Neural cell (in vitro differentiated cells): ENCODE measurements around the gene LFNG. TPM values are rescaled to one million over a fixed set of nuclear protein-coding genes. Genes with fewer than 3 reads are reported as not detected.

Source experiments
- H2AFZ ChIP-seq: fragments of 200-600, 300-800 bp; sonication (generic), shearing (Covaris generic); 2 replicates; pipeline ENCODE4 v1.6.0; 2014; ENCODE audit warnings: low read depth, mild to moderate bottlenecking, antibody characterized with exemption, low read length, moderate library complexity
- H3F3A ChIP-seq: fragments of 200-600 bp; shearing (Covaris generic); 2 replicates; pipeline ENCODE4 v1.6.1; 2016; ENCODE audit warnings: mild to moderate bottlenecking, moderate library complexity, mixed read lengths, antibody characterized with exemption, low read length; ENCODE audit not compliant: insufficient read depth, poor library complexity, severe bottlenecking
- H3K27ac ChIP-seq: fragments of 200-600, 300-800 bp; sonication (generic), shearing (Covaris generic); 2 replicates; pipeline ENCODE4 v1.5.1; 2014; ENCODE audit warnings: mild to moderate bottlenecking, low read length, moderate library complexity
- H3K27me3 ChIP-seq: fragments of 300-800, 200-600 bp; sonication (generic), shearing (Covaris generic); 2 replicates; pipeline ENCODE4 v1.6.0; 2014; ENCODE audit warnings: mild to moderate bottlenecking, low read depth, low read length, moderate library complexity; ENCODE audit not compliant: insufficient read depth
- H3K36me3 ChIP-seq: fragments of 300-800, 200-600 bp; sonication (generic), shearing (Covaris generic); 2 replicates; pipeline ENCODE4 v1.5.1; 2014; ENCODE audit warnings: mild to moderate bottlenecking, antibody characterized with exemption, low read length, moderate library complexity; ENCODE audit not compliant: insufficient read depth
- H3K4me2 ChIP-seq: fragments of 300-800, 200-600 bp; sonication (generic), shearing (Covaris generic); 2 replicates; pipeline ENCODE4 v1.6.0; 2014; ENCODE audit warnings: mild to moderate bottlenecking, low read length
- H3K4me3 ChIP-seq: fragments of 300-800, 200-600 bp; sonication (generic), shearing (Covaris generic); 2 replicates; pipeline ENCODE4 v1.5.1; 2014; ENCODE audit warnings: mild to moderate bottlenecking, low read length, moderate library complexity
- H3K79me2 ChIP-seq: fragments of 200-600 bp; shearing (Covaris generic); replicated peaks from 2 replicates; pipeline ENCODE4 v1.6.0; 2014; ENCODE audit warnings: mild to moderate bottlenecking, low read length, moderate library complexity; ENCODE audit not compliant: insufficient read depth
- H3K9ac ChIP-seq: fragments of 300-800, 200-600 bp; sonication (generic), shearing (Covaris generic); 2 replicates; pipeline ENCODE4 v1.6.1; 2016; ENCODE audit warnings: mild to moderate bottlenecking, low read length, mixed read lengths
- H3K9me2 ChIP-seq: fragments of 200-600 bp; shearing (Covaris generic); 2 replicates; pipeline ENCODE4 v1.6.1; 2016; ENCODE audit warnings: mild to moderate bottlenecking, low read length, mixed read lengths; ENCODE audit not compliant: insufficient read depth
- H3K9me3 ChIP-seq: fragments of 200-600, 300-800 bp; sonication (generic), shearing (Covaris generic); 2 replicates; pipeline ENCODE4 v1.6.1; 2016; ENCODE audit warnings: mild to moderate bottlenecking, mixed run types, low read length, moderate library complexity, mixed read lengths
- H4K20me1 ChIP-seq: fragments of 200-600 bp; shearing (Covaris generic); 2 replicates; pipeline ENCODE4 v1.6.1; 2016; ENCODE audit warnings: mild to moderate bottlenecking, mixed run types; ENCODE audit not compliant: insufficient read depth
- CTCF ChIP-seq: fragments of 450-650 bp; IDR thresholded peaks from 2 replicates; pipeline ENCODE4 v1.5.1; 2014; ENCODE audit warnings: antibody characterized with exemption, mild to moderate bottlenecking, moderate library complexity; ENCODE audit not compliant: poor library complexity, severe bottlenecking
- EP300 ChIP-seq: fragments of 450-650 bp; conservative IDR thresholded peaks from 2 replicates; pipeline ENCODE4 v1.6.1; 2014; ENCODE audit warnings: antibody characterized with exemption, mild to moderate bottlenecking, moderate library complexity; ENCODE audit not compliant: poor library complexity, severe bottlenecking
- EZH2 ChIP-seq: fragments of 200-600, 300-800 bp; shearing (Covaris generic), sonication (generic); IDR thresholded peaks from 2 replicates; pipeline ENCODE4 v1.6.1; 2014; ENCODE audit warnings: antibody characterized with exemption, low read length, borderline replicate concordance, mild to moderate bottlenecking; ENCODE audit not compliant: insufficient read depth, poor library complexity, severe bottlenecking
- MXI1 ChIP-seq: fragments of 450-650 bp; conservative IDR thresholded peaks from 2 replicates; pipeline ENCODE4 v1.6.1; 2014; ENCODE audit warnings: antibody characterized with exemption, mild to moderate bottlenecking; ENCODE audit not compliant: poor library complexity, severe bottlenecking
- POLR2AphosphoS5 ChIP-seq: IDR thresholded peaks from 2 replicates; pipeline ENCODE4 v1.6.1; 2012
- RAD21 ChIP-seq: fragments of 450-650 bp; conservative IDR thresholded peaks from 2 replicates; pipeline ENCODE4 v1.6.1; 2014; ENCODE audit warnings: antibody characterized with exemption, mild to moderate bottlenecking, moderate library complexity
- REST ChIP-seq: IDR thresholded peaks from 2 replicates; pipeline ENCODE4 v1.6.1; 2012; ENCODE audit warnings: borderline replicate concordance
- SMC3 ChIP-seq: fragments of 450-650 bp; conservative IDR thresholded peaks from 2 replicates; pipeline ENCODE4 v1.6.1; 2014; ENCODE audit warnings: antibody characterized with exemption, mild to moderate bottlenecking, moderate library complexity; ENCODE audit not compliant: poor library complexity
- TAF1 ChIP-seq: IDR thresholded peaks from 2 replicates; pipeline ENCODE4 v1.6.1; 2012; ENCODE audit warnings: low read depth
- polyA plus RNA-seq: library from polyadenylated mRNA; depleted of rRNA; stranded (reverse); fragments of >200 nt; gene quantifications from 2 replicates; pipeline ENCODE4 v1.2.3, GENCODE V29; 2014

Gene LFNG
- polyA plus RNA-seq, 1 donor from 2014 or later: 0.30 TPM

GRCh38 chr7:2496375-2496774 is 23.2 kb upstream of the LFNG start:
- no peaks in the 10 kb centered on the region for H4K20me1 ChIP-seq
- no peaks in the 10 kb centered on the region for H3K36me3 ChIP-seq
- TF ChIP-seq SMC3 (no peak), REST (no peak), EZH2 (no peak), EP300 (no peak), MXI1 (no peak), CTCF (no peak), TAF1 (no peak), POLR2AphosphoS5 (no peak), RAD21 (no peak)
- H3K9me2 ChIP-seq: no peaks in the 10 kb centered on the region
- H3K27me3 ChIP-seq: no peaks in the 10 kb centered on the region
- H3K9ac ChIP-seq: no peak overlapping the region
- H3F3A ChIP-seq: no peaks in the 10 kb centered on the region
- no peaks in the 10 kb centered on the region for H3K79me2 ChIP-seq
- H3K27ac ChIP-seq: no peak overlapping the region
- no peaks in the 10 kb centered on the region for H3K9me3 ChIP-seq
- H2AFZ ChIP-seq: no peak overlapping the region
- H3K4me3 ChIP-seq: no peak overlapping the region
- H3K4me2 ChIP-seq: no peak overlapping the region

- Histone ChIP-seq H3K27ac (no peak overlapping the region), H3K9me3 (no peaks in the 10 kb centered on the region), H3K36me3 (no peaks in the 10 kb centered on the region), H3K79me2 (no peaks in the 10 kb centered on the region), H3K9ac (no peak overlapping the region), H3F3A (no peaks in the 10 kb centered on the region), H4K20me1 (no peaks in the 10 kb centered on the region), H3K9me2 (no peaks in the 10 kb centered on the region), H3K27me3 (no peaks in the 10 kb centered on the region), H2AFZ (no peak overlapping the region), H3K4me2 (no peak overlapping the region), H3K4me3 (no peak overlapping the region)
- TF ChIP-seq RAD21 (no peak), REST (no peak), MXI1 (no peak), TAF1 (no peak), EZH2 (no peak), SMC3 (no peak), EP300 (no peak), POLR2AphosphoS5 (no peak), CTCF (no peak)
Measured at GRCh38 chr7:2497065-2497464, 22.5 kb upstream of the LFNG start.
